ENCODE data around the gene SLC44A1. TPM values are rescaled to one million over a fixed set of nuclear protein-coding genes. Genes with fewer than 3 reads are reported as not detected.

Gene SLC44A1
- total and polyA plus RNA-seq, 2 of the 13 experiments (the other 11 are each of a cell fraction or from before 2014, with no cell fraction given): 21.4 to 40.8 TPM

- TF ChIP-seq NR1H2 (CRISPR knock-in tag; IDR thresholded peaks at IDR 0.05; ENCODE audit: borderline replicate concordance, low read depth) (no peak), NFE2L1 (CRISPR knock-in tag; IDR thresholded peaks at IDR 0.05; ENCODE audit: borderline replicate concordance) (no peak), RAD21 (CRISPR knock-in tag; IDR thresholded peaks at IDR 0.05) (0 out of 2 replicates have a peak, but pooled peaks have one; percentile 17), ZNF891 (CRISPR knock-in tag; IDR thresholded peaks at IDR 0.05) (no peak), ZBTB14 (CRISPR knock-in tag; IDR thresholded peaks at IDR 0.05) (no peak), CREBL2 (CRISPR knock-in tag; IDR thresholded peaks at IDR 0.05; ENCODE audit: borderline replicate concordance) (no peak), TBX3 (IDR thresholded peaks at IDR 0.05; ENCODE audit: borderline replicate concordance) (no peak), ZNF468 (CRISPR knock-in tag; IDR thresholded peaks at IDR 0.05) (no peak), DDIT3 (CRISPR knock-in tag; IDR thresholded peaks at IDR 0.05) (no peak), HDAC1 (CRISPR knock-in tag; IDR thresholded peaks at IDR 0.05) (peak; percentile 83), NFYB (CRISPR knock-in tag; IDR thresholded peaks at IDR 0.05) (no peak), ZNF572 (CRISPR knock-in tag; IDR thresholded peaks at IDR 0.05) (no peak), AGO2 (optimal IDR thresholded peaks at IDR 0.05; ENCODE audit: low read depth, low read length) (no peak), SIN3A (IDR thresholded peaks at IDR 0.05; ENCODE audit: borderline replicate concordance, low read depth, low read length) (no peak), ATF2 (CRISPR knock-in tag; IDR thresholded peaks at IDR 0.05) (peak; percentile 83), PBX3 (CRISPR knock-in tag; IDR thresholded peaks at IDR 0.05; ENCODE audit: borderline replicate concordance) (no peak), TOPORS (CRISPR knock-in tag; IDR thresholded peaks at IDR 0.05) (no peak), TEAD3 (CRISPR knock-in tag; optimal IDR thresholded peaks at IDR 0.05; ENCODE audit: borderline replicate concordance) (peak; percentile 88), YEATS4 (CRISPR knock-in tag; IDR thresholded peaks at IDR 0.05; ENCODE audit: borderline replicate concordance) (no peak), ZNF207 (IDR thresholded peaks at IDR 0.05; ENCODE audit: borderline replicate concordance) (no peak), ZEB1 (IDR thresholded peaks at IDR 0.05; ENCODE audit: insufficient replicate concordance, low read depth) (peak; percentile 76), SRF (IDR thresholded peaks at IDR 0.05; ENCODE audit: low read depth, low read length) (no peak), ARHGAP35 (CRISPR knock-in tag; IDR thresholded peaks at IDR 0.05; ENCODE audit: borderline replicate concordance) (no peak), IKZF1 (IDR thresholded peaks at IDR 0.05) (no peak), ZNF556 (CRISPR knock-in tag; IDR thresholded peaks at IDR 0.05; ENCODE audit: borderline replicate concordance) (0 out of 2 replicates have a peak, but pooled peaks have one; percentile 51), FOXC1 (CRISPR knock-in tag; IDR thresholded peaks at IDR 0.05; ENCODE audit: borderline replicate concordance) (no peak), SP2 (CRISPR knock-in tag; IDR thresholded peaks at IDR 0.05) (no peak), ATF4 (CRISPR knock-in tag; IDR thresholded peaks at IDR 0.05) (peak in 1 of 2 experiments; percentile 68; a peak in 1 of 4 replicates)
Measured at GRCh38 chr9:105291422-105291859, 47.0 kb downstream of the SLC44A1 start (continued).
